ENCODE results near the gene AQP12B. TPM values are rescaled to one million over a fixed set of nuclear protein-coding genes. Genes with fewer than 3 reads are reported as not detected.

AQP12B gene
- total and polyA plus RNA-seq, 4 donors = not detected

DNA sequence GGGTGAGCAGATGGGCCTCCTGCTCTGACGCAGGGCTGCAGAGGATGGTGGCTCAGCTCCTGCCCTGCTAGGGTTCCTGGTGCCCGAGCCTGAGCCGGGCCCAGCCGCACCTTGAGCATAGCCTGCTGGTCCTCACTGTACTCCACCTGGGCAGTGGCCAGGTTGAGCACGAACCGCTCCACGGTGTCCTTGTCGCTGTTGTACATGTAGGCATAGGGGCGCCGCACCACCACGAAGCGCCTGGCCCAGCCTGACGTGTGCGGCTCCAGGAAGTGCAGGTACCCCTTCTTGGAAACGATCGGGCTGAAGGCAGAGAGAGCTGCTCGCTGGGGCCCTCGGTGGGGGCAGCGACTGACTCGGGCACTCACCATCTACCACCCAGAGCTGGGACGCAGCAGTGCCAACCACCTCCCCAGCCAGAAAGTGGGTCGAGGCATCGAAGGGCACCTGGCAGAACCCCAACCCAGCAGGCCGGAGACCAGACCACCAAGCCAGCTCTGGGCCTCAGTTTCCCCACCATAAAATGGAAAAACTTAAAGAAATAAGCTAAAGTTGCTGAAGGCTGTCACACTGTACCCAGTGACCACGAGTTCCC, 36.3 kb upstream of the AQP12B start:
- 91% methylated on average over 25 of the region's 25 CpGs for WGBS

GRCh38 chr2:240717681-240718581, 35.2 kb upstream of the AQP12B start:
- 92% methylated on average over 31 of the region's 31 CpGs for WGBS
- Histone ChIP-seq H3K4me3 (ENCODE audit: low read depth in 1 of 3, low read length in 3 of 3) (no peak overlapping the region), H3K4me1 (ENCODE audit: control insufficient read depth in 4 of 4, insufficient read depth in 4 of 4, low read length in 3 of 4) (no peaks in the 10 kb centered on the region), H3K27ac (ENCODE audit: low read depth in 1 of 2, low read length in 2 of 2) (no peak overlapping the region), H3K36me3 (ENCODE audit: control insufficient read depth in 4 of 4, insufficient read depth in 3 of 4, low read depth in 1 of 4, low read length in 3 of 4) (no peaks in the 10 kb centered on the region), H3K27me3 (ENCODE audit: control insufficient read depth in 4 of 4, insufficient read depth in 4 of 4, low read length in 3 of 4) (no peaks in the 10 kb centered on the region), H3K9ac (ENCODE audit: low read depth in 1 of 2, low read length in 2 of 2) (no peak overlapping the region), H3K9me3 (ENCODE audit: control insufficient read depth in 4 of 4, low read length in 3 of 4) (no peaks in the 10 kb centered on the region)
- DNase-seq (ENCODE audit: low spot score) = no peak
- TF ChIP-seq RXRA (IDR thresholded peaks at IDR 0.05) = no peak
- TF ChIP-seq FOXA2 (IDR thresholded peaks at IDR 0.05) = no peak
- TF ChIP-seq GABPA (IDR thresholded peaks at IDR 0.05 in 1 of 2, conservative IDR thresholded peaks at IDR 0.05 in 1 of 2) = no peak
- TF ChIP-seq, protein P1, sequence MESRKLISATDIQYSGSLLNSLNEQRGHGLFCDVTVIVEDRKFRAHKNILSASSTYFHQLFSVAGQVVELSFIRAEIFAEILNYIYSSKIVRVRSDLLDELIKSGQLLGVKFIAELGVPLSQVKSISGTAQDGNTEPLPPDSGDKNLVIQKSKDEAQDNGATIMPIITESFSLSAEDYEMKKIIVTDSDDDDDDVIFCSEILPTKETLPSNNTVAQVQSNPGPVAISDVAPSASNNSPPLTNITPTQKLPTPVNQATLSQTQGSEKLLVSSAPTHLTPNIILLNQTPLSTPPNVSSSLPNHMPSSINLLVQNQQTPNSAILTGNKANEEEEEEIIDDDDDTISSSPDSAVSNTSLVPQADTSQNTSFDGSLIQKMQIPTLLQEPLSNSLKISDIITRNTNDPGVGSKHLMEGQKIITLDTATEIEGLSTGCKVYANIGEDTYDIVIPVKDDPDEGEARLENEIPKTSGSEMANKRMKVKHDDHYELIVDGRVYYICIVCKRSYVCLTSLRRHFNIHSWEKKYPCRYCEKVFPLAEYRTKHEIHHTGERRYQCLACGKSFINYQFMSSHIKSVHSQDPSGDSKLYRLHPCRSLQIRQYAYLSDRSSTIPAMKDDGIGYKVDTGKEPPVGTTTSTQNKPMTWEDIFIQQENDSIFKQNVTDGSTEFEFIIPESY (IDR thresholded peaks at IDR 0.05) = no peak
- TF ChIP-seq REST (IDR thresholded peaks at IDR 0.05) = no peak
- no peak for TF ChIP-seq YY1 (IDR thresholded peaks at IDR 0.05)
- TF ChIP-seq, protein P2, sequence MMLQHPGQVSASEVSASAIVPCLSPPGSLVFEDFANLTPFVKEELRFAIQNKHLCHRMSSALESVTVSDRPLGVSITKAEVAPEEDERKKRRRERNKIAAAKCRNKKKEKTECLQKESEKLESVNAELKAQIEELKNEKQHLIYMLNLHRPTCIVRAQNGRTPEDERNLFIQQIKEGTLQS (IDR thresholded peaks at IDR 0.05) = no peak
- TF ChIP-seq FOXA1 (IDR thresholded peaks at IDR 0.05) = no peak
- TF ChIP-seq EGR1 (IDR thresholded peaks at IDR 0.05; ENCODE audit: low read depth in 2 of 2) = no peak
- TF ChIP-seq, protein P3, sequence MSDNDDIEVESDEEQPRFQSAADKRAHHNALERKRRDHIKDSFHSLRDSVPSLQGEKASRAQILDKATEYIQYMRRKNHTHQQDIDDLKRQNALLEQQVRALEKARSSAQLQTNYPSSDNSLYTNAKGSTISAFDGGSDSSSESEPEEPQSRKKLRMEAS (IDR thresholded peaks at IDR 0.05) = no peak
- no peak for TF ChIP-seq TAF1 (conservative IDR thresholded peaks at IDR 0.05)
- TF ChIP-seq HNF4G (IDR thresholded peaks at IDR 0.05) = no peak
- no peak for TF ChIP-seq JUND (IDR thresholded peaks at IDR 0.05)
- TF ChIP-seq SP1 (IDR thresholded peaks at IDR 0.05) = no peak
- TF ChIP-seq NR2F2 (IDR thresholded peaks at IDR 0.05) = no peak
- TF ChIP-seq, protein P4, sequence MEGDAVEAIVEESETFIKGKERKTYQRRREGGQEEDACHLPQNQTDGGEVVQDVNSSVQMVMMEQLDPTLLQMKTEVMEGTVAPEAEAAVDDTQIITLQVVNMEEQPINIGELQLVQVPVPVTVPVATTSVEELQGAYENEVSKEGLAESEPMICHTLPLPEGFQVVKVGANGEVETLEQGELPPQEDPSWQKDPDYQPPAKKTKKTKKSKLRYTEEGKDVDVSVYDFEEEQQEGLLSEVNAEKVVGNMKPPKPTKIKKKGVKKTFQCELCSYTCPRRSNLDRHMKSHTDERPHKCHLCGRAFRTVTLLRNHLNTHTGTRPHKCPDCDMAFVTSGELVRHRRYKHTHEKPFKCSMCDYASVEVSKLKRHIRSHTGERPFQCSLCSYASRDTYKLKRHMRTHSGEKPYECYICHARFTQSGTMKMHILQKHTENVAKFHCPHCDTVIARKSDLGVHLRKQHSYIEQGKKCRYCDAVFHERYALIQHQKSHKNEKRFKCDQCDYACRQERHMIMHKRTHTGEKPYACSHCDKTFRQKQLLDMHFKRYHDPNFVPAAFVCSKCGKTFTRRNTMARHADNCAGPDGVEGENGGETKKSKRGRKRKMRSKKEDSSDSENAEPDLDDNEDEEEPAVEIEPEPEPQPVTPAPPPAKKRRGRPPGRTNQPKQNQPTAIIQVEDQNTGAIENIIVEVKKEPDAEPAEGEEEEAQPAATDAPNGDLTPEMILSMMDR (IDR thresholded peaks at IDR 0.05; ENCODE audit: low read depth, low read length, missing input control) = no peak
- no peak for TF ChIP-seq RAD21 (IDR thresholded peaks at IDR 0.05)

More for the DNA sequence above, 36.3 kb upstream of the AQP12B start:
- Histone ChIP-seq H3K27ac (ENCODE audit: low read depth in 1 of 2, low read length in 2 of 2) (no peak overlapping the region), H3K9me3 (ENCODE audit: control insufficient read depth in 4 of 4, low read length in 3 of 4) (no peaks in the 10 kb centered on the region), H3K4me3 (ENCODE audit: low read depth in 1 of 3, low read length in 3 of 3) (no peak overlapping the region), H3K4me1 (ENCODE audit: control insufficient read depth in 4 of 4, insufficient read depth in 4 of 4, low read length in 3 of 4) (no peaks in the 10 kb centered on the region), H3K9ac (ENCODE audit: low read depth in 1 of 2, low read length in 2 of 2) (no peak overlapping the region), H3K27me3 (ENCODE audit: control insufficient read depth in 4 of 4, insufficient read depth in 4 of 4, low read length in 3 of 4) (no peaks in the 10 kb centered on the region), H3K36me3 (ENCODE audit: control insufficient read depth in 4 of 4, insufficient read depth in 3 of 4, low read depth in 1 of 4, low read length in 3 of 4) (no peaks in the 10 kb centered on the region)
- no peak for DNase-seq (ENCODE audit: low spot score)
- TF ChIP-seq HNF4G (IDR thresholded peaks at IDR 0.05) = no peak
- TF ChIP-seq NR2F2 (IDR thresholded peaks at IDR 0.05) = no peak
- no peak for TF ChIP-seq TAF1 (conservative IDR thresholded peaks at IDR 0.05)
- TF ChIP-seq, protein P2 (IDR thresholded peaks at IDR 0.05) = no peak
- TF ChIP-seq HNF4A (conservative IDR thresholded peaks at IDR 0.05) = no peak
- no peak for TF ChIP-seq GABPA (IDR thresholded peaks at IDR 0.05 in 1 of 2, conservative IDR thresholded peaks at IDR 0.05 in 1 of 2)
- TF ChIP-seq YY1 (IDR thresholded peaks at IDR 0.05) = no peak
- TF ChIP-seq, protein P4 (IDR thresholded peaks at IDR 0.05; ENCODE audit: low read depth, low read length, missing input control) = no peak
- no peak for TF ChIP-seq RAD21 (IDR thresholded peaks at IDR 0.05)

Data from liver (tissue), 9 donors.